Endothelial cell of umbilical vein (primary cell): ENCODE measurements around the gene OPCML. TPM values are rescaled to one million over a fixed set of nuclear protein-coding genes. Genes with fewer than 3 reads are reported as not detected.

Source experiments
- BruUV-seq: library from RNA; stranded (reverse); fragments of 400-500 nt; replicated peaks from 2 replicates; lab custom pipeline; 2021; lab: Mats Ljungman, UMichigan
- CTCF ChIA-PET: fragments of 300-600, 350-600 bp; sonication (Branson Sonifier 250); formaldehyde crosslinking; loops from one replicate; lab custom pipeline; 2021; ENCODE audit warnings: antibody characterized with exemption, inconsistent platforms; lab: Charles Lee
- POLR2A ChIA-PET: fragments of 300-600, 350-600 bp; sonication (Branson Sonifier 250); formaldehyde crosslinking; loops from one replicate; lab custom pipeline; 2021; ENCODE audit warnings: antibody characterized with exemption, inconsistent platforms; lab: Charles Lee
- DNase-seq: peaks from one replicate; pipeline ENCODE4 v3.0.0-alpha.2; 2011; ENCODE audit warnings: low read depth, low spot score
- FAIRE-seq: peaks from 2 replicates; lab custom pipeline; 2011; peaks lifted over from hg19 to GRCh38; lab: Jason Lieb, UNC
- H2AFZ ChIP-seq: 2 replicates; pipeline ENCODE4 v1.6.0; 2012; ENCODE audit warnings: low read depth, low read length, control low read depth, inconsistent platforms
- H3K27ac ChIP-seq: 2 replicates; pipeline ENCODE4 v1.5.1; 2011; ENCODE audit warnings: low read depth, mild to moderate bottlenecking, control low read depth, low read length, moderate library complexity; ENCODE audit not compliant: insufficient read depth
- H3K27me3 ChIP-seq, 2 experiments: 2 replicates each; pipeline versions ENCODE4 v1.6.0 to v1.6.1; 2011; ENCODE audit warnings: low read length in 2 of 2, mixed read lengths in 1 of 2; ENCODE audit not compliant: control insufficient read depth in 2 of 2, insufficient read depth in 2 of 2
- H3K36me3 ChIP-seq, 2 experiments: 2 replicates in 1 of 2; 3 replicates in 1 of 2; pipeline ENCODE4 v1.5.1; 2011; ENCODE audit warnings: low read length in 2 of 2, mild to moderate bottlenecking in 1 of 2, moderate library complexity in 1 of 2; ENCODE audit not compliant: control insufficient read depth in 2 of 2, insufficient read depth in 2 of 2; ENCODE audit errors: extremely low read depth in 1 of 2
- H3K4me1 ChIP-seq: 3 replicates; pipeline ENCODE4 v1.5.1; 2011; ENCODE audit warnings: mild to moderate bottlenecking, low read length; ENCODE audit not compliant: control insufficient read depth, insufficient read depth; ENCODE audit errors: extremely low read depth
- H3K4me2 ChIP-seq: 2 replicates; pipeline ENCODE4 v1.6.1; 2011; ENCODE audit warnings: low read length, control low read depth, mixed read lengths; ENCODE audit not compliant: insufficient read depth
- H3K4me3 ChIP-seq, 3 experiments: fragments of 200-600 bp in 1 of 3; sonication (generic), shearing (Covaris generic) in 1 of 3; replicated peaks in 1 of 3; 2 replicates each; pipeline ENCODE4 v1.5.1; 2011 to 2016; ENCODE audit warnings: control low read depth in 3 of 3, low read length in 3 of 3, mild to moderate bottlenecking in 2 of 3, inconsistent platforms in 1 of 3, low read depth in 1 of 3, moderate library complexity in 1 of 3; ENCODE audit not compliant: insufficient read depth in 1 of 3
- H3K79me2 ChIP-seq: 2 replicates; pipeline ENCODE4 v1.6.0; 2012; ENCODE audit warnings: low read length, inconsistent platforms; ENCODE audit not compliant: control insufficient read depth, insufficient read depth
- H3K9ac ChIP-seq: replicated peaks from 2 replicates; pipeline ENCODE3; 2011; ENCODE audit warnings: low read length, control low read depth; ENCODE audit not compliant: insufficient read depth; ENCODE audit errors: extremely low read depth
- H3K9me1 ChIP-seq: replicated peaks from 3 replicates; pipeline ENCODE4 v1.6.0; 2011; ENCODE audit warnings: mild to moderate bottlenecking, low read length; ENCODE audit not compliant: control insufficient read depth, insufficient read depth; ENCODE audit errors: extremely low read depth
- H3K9me3 ChIP-seq: replicated peaks from 2 replicates; pipeline ENCODE4 v1.5.1; 2012; ENCODE audit warnings: low read length, inconsistent platforms; ENCODE audit not compliant: control insufficient read depth, insufficient read depth
- H4K20me1 ChIP-seq: replicated peaks from 2 replicates; pipeline ENCODE3; 2011; ENCODE audit warnings: mild to moderate bottlenecking, low read length; ENCODE audit not compliant: control insufficient read depth, insufficient read depth; ENCODE audit errors: extremely low read depth
- EZH2 ChIP-seq: IDR thresholded peaks from 2 replicates; pipeline ENCODE4 v1.6.1; 2012; ENCODE audit warnings: borderline replicate concordance, low read depth, mild to moderate bottlenecking, moderate library complexity, low read length, inconsistent platforms; ENCODE audit not compliant: severe bottlenecking
- FOS ChIP-seq: IDR thresholded peaks from 2 replicates; pipeline ENCODE4 v1.6.1; 2011; ENCODE audit warnings: mild to moderate bottlenecking, low read length, moderate library complexity, borderline replicate concordance; ENCODE audit not compliant: insufficient read depth
- GATA2 ChIP-seq: IDR thresholded peaks from 2 replicates; pipeline ENCODE4 v1.7.0; 2011; ENCODE audit warnings: low read depth, mild to moderate bottlenecking, moderate library complexity, mixed read lengths, low read length; ENCODE audit not compliant: insufficient read length, insufficient read depth
- JUN ChIP-seq: IDR thresholded peaks from 2 replicates; pipeline ENCODE4 v1.6.1; 2011; ENCODE audit warnings: borderline replicate concordance, low read depth; ENCODE audit not compliant: insufficient read length, insufficient read depth
- MAX ChIP-seq: IDR thresholded peaks from 2 replicates; pipeline ENCODE4 v1.6.1; 2011; ENCODE audit not compliant: insufficient read depth, insufficient read length
- MYC ChIP-seq: IDR thresholded peaks from one replicate; pipeline ENCODE4 v1.6.1; 2011; ENCODE audit warnings: mild to moderate bottlenecking, low read depth, low read length
- POLR2A ChIP-seq: IDR thresholded peaks from 2 replicates; pipeline ENCODE4 v1.6.1; 2012; ENCODE audit warnings: low read depth, mild to moderate bottlenecking, control low read depth, low read length
- POLR2AphosphoS5 ChIP-seq: IDR thresholded peaks from 2 replicates; pipeline ENCODE4 v1.6.1; 2012; ENCODE audit warnings: low read depth, mild to moderate bottlenecking, control low read depth, low read length, moderate library complexity; ENCODE audit not compliant: insufficient read depth
- dilution Hi-C: fragments of 300-500 bp; cut with MboI; formaldehyde crosslinking; loops from one replicate; pipeline ENCODE4 v1.15.0; 2019; ENCODE audit warnings: low sequenced_read_pairs; ENCODE audit not compliant: extremely low pct_ligation_motif_present
- intact Hi-C: fragments of 100-400 bp; cut with micrococcal nuclease; formaldehyde crosslinking; loops from one replicate; pipeline ENCODE4 v1.10.0; 2022
- polyA plus RNA-seq, 4 experiments: library from polyadenylated mRNA; depleted of rRNA in 3 of 4; stranded (reverse) in 3 of 4; unstranded in 1 of 4; fragments of >200 nt; gene quantifications; 2 replicates each; pipeline versions ENCODE4 v1.2.1 to v1.2.3, GENCODE V29; 2011 to 2012; ENCODE audit warnings: missing spikeins in 1 of 4
- total RNA-seq: library from RNA; stranded (reverse); gene quantifications from 2 replicates; pipeline ENCODE4 v1.2.3, GENCODE V29; 2021
- TF ChIP-seq, protein P1 (sequence below), 2 donors: IDR thresholded peaks; 1 replicate in 1 of 2; 2 replicates in 1 of 2; pipeline ENCODE4 v1.5.1; 2011; ENCODE audit warnings: low read length in 2 of 2, mild to moderate bottlenecking in 2 of 2, moderate library complexity in 2 of 2, control low read depth in 1 of 2, inconsistent platforms in 1 of 2, low read depth in 1 of 2; ENCODE audit not compliant: insufficient read depth in 1 of 2; ENCODE audit errors: extremely low read depth in 1 of 2

OPCML gene
- total and polyA plus RNA-seq, 2 donors (not counting 3 experiments of a cell fraction or from before 2014, with no cell fraction given) = not detected

DNA sequence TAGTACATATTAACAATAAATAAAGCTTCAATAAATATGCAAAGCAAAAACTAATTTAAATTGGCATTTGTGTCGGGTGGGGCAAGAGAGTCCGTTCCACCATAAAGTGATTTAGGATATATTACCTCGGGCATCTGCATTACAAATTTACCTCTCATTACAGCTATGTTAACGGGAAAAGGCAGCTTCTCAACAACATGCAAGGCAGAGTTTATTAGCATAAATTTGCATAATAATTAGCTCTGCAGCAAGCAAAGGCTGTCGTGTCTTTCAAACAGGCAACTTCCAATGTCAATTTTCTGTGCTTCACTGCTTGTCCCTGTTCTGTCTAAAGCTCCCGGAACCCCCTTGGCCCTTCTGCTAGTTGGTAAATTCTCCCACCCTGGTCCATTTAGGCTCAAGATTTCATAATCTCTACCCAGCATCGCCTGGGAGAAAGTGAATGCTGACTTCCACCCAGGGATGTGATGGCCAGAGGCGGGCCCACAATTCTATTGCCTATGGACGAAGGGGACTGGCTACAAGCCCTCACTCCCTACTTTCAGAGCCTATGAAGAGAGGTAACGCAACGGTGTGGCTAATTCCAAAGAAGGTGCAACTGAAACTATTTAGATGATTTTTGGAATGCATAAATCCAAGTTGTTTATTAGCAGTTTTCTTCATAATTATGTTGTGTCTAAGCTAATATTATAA is 462.1 kb downstream of the OPCML start:
- DNase-seq (no peak), FAIRE-seq (no peak)
- Histone ChIP-seq H3K9me3 (no peaks in the 10 kb centered on the region), H3K4me3 (no peak overlapping the region), H3K4me2 (no peak overlapping the region), H3K9ac (no peak overlapping the region), H3K4me1 (no peaks in the 10 kb centered on the region), H3K27me3 (no peaks in the 10 kb centered on the region), H3K79me2 (no peaks in the 10 kb centered on the region), H2AFZ (no peak overlapping the region), H4K20me1 (no peaks in the 10 kb centered on the region), H3K9me1 (no peaks in the 10 kb centered on the region), H3K27ac (no peak overlapping the region), H3K36me3 (no peaks in the 10 kb centered on the region)
- BruUV-seq = no TSS peak
- TF ChIP-seq MYC (no peak), POLR2AphosphoS5 (no peak), FOS (no peak), EZH2 (no peak), POLR2A (no peak), GATA2 (no peak), MAX (no peak), JUN (no peak)
- TF ChIP-seq, protein P1, sequence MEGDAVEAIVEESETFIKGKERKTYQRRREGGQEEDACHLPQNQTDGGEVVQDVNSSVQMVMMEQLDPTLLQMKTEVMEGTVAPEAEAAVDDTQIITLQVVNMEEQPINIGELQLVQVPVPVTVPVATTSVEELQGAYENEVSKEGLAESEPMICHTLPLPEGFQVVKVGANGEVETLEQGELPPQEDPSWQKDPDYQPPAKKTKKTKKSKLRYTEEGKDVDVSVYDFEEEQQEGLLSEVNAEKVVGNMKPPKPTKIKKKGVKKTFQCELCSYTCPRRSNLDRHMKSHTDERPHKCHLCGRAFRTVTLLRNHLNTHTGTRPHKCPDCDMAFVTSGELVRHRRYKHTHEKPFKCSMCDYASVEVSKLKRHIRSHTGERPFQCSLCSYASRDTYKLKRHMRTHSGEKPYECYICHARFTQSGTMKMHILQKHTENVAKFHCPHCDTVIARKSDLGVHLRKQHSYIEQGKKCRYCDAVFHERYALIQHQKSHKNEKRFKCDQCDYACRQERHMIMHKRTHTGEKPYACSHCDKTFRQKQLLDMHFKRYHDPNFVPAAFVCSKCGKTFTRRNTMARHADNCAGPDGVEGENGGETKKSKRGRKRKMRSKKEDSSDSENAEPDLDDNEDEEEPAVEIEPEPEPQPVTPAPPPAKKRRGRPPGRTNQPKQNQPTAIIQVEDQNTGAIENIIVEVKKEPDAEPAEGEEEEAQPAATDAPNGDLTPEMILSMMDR (IDR thresholded peaks at IDR 0.05; ENCODE audit: extremely low read depth in 1 of 2, insufficient read depth in 1 of 2, low read depth in 1 of 2, low read length in 2 of 2) = no peak
- CTCF ChIA-PET = interaction anchor here (0.8 to 1.9 kb wide), 3 partner anchors 8 to 24 kb away, joined by 3 to 7 read pairs (median 4); no protein-coding TSS in a partner anchor
- POLR2A ChIA-PET = no interaction called here
- dilution Hi-C loops = no loop called here
- intact Hi-C loops = no loop called here
